Esophagus muscularis mucosa (tissue), 4 donors: ENCODE results near the gene PCDH9. TPM values are rescaled to one million over a fixed set of nuclear protein-coding genes. Genes with fewer than 3 reads are reported as not detected.

Source experiments
- DNase-seq: peaks from one replicate; pipeline ENCODE4 v3.0.0-alpha.2; 2017; ENCODE audit errors: extremely low spot score
- H3K27ac ChIP-seq, 4 donors: fragments of 200-600 bp; sonication (generic); replicated peaks in 1 of 4; 1 replicate in 3 of 4; 2 replicates in 1 of 4; pipeline ENCODE4 v1.5.1; 2016 to 2019; ENCODE audit warnings: mild to moderate bottlenecking in 1 of 4
- H3K27me3 ChIP-seq, 4 donors: fragments of 200-600 bp; sonication (generic); one replicate each; pipeline versions ENCODE4 v1.5.1 to v1.6.0; 2016 to 2019
- H3K36me3 ChIP-seq, 4 donors: fragments of 200-600 bp; sonication (generic); one replicate each; pipeline ENCODE4 v1.5.1; 2016 to 2019
- H3K4me1 ChIP-seq, 4 donors: fragments of 200-600 bp; sonication (generic); one replicate each; pipeline ENCODE4 v1.5.1; 2016 to 2019
- H3K4me3 ChIP-seq, 4 donors: fragments of 200-600 bp; sonication (generic); 1 replicate in 2 of 4; 2 replicates in 2 of 4; pipeline ENCODE4 v1.5.1; 2016 to 2019; ENCODE audit warnings: mild to moderate bottlenecking in 4 of 4, moderate library complexity in 1 of 4
- H3K9me3 ChIP-seq, 4 donors: fragments of 200-600 bp; sonication (generic); 1 replicate in 3 of 4; 2 replicates in 1 of 4; pipeline ENCODE4 v1.5.1; 2016 to 2019
- EP300 ChIP-seq: sonication (generic); formaldehyde crosslinking; IDR thresholded peaks from one replicate; pipeline ENCODE4 v1.6.1; 2017; ENCODE audit warnings: antibody characterized with exemption
- POLR2A ChIP-seq: fragments of 450-650 bp; IDR thresholded peaks from one replicate; pipeline ENCODE4 v1.6.1; 2017; ENCODE audit warnings: antibody characterized with exemption, moderate library complexity, mild to moderate bottlenecking, low read depth
- POLR2AphosphoS5 ChIP-seq, 2 donors: sonication (generic); formaldehyde crosslinking; IDR thresholded peaks; one replicate each; pipeline ENCODE4 v1.6.1; 2017; ENCODE audit warnings: antibody characterized with exemption in 2 of 2
- whole genome bisulfite sequencing: methylation state at CpG from one replicate; pipeline ENCODE4 v1.1.5; 2018; 5-methylcytosine and 5-hydroxymethylcytosine counted together
- intact Hi-C: fragments of 100-400 bp; cut with DNase I; formaldehyde crosslinking; loops from one replicate; pipeline ENCODE4 v1.15.1; 2023
- total RNA-seq, 4 donors: library from RNA; depleted of rRNA; stranded (reverse); fragments of >200 nt; gene quantifications; one replicate each; pipeline versions ENCODE4 v1.1.0 to v1.2.1, GENCODE V29; 2016
- TF ChIP-seq, protein P1 (sequence below), 3 experiments: fragments of 200-600 bp in 2 of 3; fragments of 450-650 bp in 1 of 3; sonication (generic) in 2 of 3; IDR thresholded peaks; one replicate each; pipeline ENCODE4 v1.5.1; 2017 to 2019; ENCODE audit warnings: antibody characterized with exemption in 3 of 3, mild to moderate bottlenecking in 2 of 3, moderate library complexity in 1 of 3

PCDH9 gene
- total RNA-seq, 4 donors from 2014 or later, result 33.8 to 81.8 (median 49.1) TPM

DNA sequence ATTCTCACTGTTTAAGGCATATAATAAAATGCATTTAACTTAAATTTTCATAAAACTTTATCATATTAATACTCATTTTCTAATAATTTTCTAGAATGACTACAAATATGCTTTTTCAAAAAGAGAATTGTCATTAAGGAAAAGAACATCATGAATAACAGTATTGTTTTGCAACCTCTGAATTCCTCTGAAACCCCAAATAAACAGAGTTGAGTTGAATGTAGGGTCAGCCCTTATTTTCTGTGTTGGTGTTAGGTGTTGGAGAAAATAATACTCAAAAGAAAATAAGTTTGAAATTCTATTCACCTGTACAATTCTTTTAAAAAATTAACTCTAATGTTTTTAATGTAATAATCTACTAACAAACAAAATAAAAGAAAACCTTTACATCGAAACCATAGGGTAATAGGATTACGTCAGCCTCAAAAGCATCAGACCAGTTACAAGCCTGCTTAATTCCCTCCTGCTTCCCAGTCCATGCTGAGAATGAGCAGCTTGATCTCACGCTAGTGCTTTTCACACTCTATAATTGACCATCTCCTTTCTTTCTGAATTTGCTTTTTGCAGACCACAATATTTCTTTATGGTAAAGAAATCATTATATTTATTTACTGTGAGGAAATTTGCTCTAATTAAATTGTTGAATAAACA lies 160.9 kb downstream of the PCDH9 start:
- H3K4me1 ChIP-seq, result peaks cover 0 to 6% (median 0%) of the 10 kb centered on the region in 4 donors
- no peak for DNase-seq
- no peaks in the 10 kb centered on the region for H3K36me3 ChIP-seq
- intact Hi-C loops, result no loop called here
- no peaks in the 10 kb centered on the region for H3K27me3 ChIP-seq
- no peak overlapping the region for H3K4me3 ChIP-seq
- 79% methylated on average over 3 of the region's 3 CpGs for WGBS
- H3K9me3 ChIP-seq, result no peaks in the 10 kb centered on the region
- no peak overlapping the region for H3K27ac ChIP-seq
- TF ChIP-seq, protein P1, sequence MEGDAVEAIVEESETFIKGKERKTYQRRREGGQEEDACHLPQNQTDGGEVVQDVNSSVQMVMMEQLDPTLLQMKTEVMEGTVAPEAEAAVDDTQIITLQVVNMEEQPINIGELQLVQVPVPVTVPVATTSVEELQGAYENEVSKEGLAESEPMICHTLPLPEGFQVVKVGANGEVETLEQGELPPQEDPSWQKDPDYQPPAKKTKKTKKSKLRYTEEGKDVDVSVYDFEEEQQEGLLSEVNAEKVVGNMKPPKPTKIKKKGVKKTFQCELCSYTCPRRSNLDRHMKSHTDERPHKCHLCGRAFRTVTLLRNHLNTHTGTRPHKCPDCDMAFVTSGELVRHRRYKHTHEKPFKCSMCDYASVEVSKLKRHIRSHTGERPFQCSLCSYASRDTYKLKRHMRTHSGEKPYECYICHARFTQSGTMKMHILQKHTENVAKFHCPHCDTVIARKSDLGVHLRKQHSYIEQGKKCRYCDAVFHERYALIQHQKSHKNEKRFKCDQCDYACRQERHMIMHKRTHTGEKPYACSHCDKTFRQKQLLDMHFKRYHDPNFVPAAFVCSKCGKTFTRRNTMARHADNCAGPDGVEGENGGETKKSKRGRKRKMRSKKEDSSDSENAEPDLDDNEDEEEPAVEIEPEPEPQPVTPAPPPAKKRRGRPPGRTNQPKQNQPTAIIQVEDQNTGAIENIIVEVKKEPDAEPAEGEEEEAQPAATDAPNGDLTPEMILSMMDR (IDR thresholded peaks at IDR 0.05), result no peak
- TF ChIP-seq POLR2AphosphoS5 (IDR thresholded peaks at IDR 0.05), result no peak
- no peak for TF ChIP-seq EP300
- TF ChIP-seq POLR2A, result no peak

DNA sequence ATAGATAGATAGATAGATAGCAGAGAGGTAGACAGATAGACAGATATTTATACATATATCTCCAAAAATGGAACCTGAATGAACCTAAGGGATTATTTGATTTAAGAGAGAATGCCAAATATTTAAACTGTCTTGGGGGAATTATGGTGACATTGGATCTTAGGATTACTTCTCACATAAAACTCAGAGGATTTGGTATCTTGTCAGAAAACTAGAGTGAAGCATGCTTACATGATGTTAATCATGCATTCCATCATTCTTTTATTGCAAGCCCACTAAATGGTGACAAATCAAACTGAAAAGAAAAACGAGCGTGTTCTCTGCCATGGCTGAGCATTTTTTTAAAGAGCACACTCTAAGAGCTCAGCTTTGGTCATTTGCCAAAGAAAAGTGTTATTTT lies 165.2 kb downstream of the PCDH9 start:
- DNase-seq, result no peak
- WGBS, result 84% methylated on average over 2 of the region's 2 CpGs
- Histone ChIP-seq H3K4me3 (no peak overlapping the region), H3K4me1 (peaks cover 0 to 21% (median 14%) of the 10 kb centered on the region in 4 donors), H3K9me3 (no peaks in the 10 kb centered on the region), H3K36me3 (no peaks in the 10 kb centered on the region), H3K27me3 (no peaks in the 10 kb centered on the region), H3K27ac (no peak overlapping the region)
- TF ChIP-seq POLR2A, result no peak
- TF ChIP-seq, protein P1 (IDR thresholded peaks at IDR 0.05), result no peak
- TF ChIP-seq POLR2AphosphoS5 (IDR thresholded peaks at IDR 0.05), result no peak
- TF ChIP-seq EP300, result no peak
- intact Hi-C loops, result no loop called here

DNA sequence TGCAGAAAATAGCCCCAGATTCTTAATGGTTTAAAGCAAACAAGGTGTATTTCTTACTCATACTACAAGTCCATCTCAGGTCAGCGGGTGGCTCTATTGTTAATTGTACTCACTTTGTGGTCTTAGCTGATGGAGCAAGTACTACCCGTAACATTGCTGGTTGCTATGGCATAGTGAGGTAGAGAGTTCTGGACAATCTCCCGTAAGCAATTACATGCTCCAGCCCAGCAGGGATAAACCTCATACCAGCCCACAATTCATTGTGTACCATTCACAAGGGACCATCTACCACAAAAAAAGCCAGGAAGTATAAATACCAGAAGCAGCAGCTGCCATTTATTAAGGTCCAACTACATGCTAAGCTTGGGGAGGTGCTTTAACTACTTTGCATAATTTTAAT lies 167.1 kb downstream of the PCDH9 start:
- Histone ChIP-seq H3K27ac (no peak overlapping the region), H3K4me1 (peaks cover 0 to 20% (median 12%) of the 10 kb centered on the region in 4 donors), H3K4me3 (no peak overlapping the region), H3K27me3 (no peaks in the 10 kb centered on the region), H3K9me3 (no peaks in the 10 kb centered on the region), H3K36me3 (no peaks in the 10 kb centered on the region)
- no peak for TF ChIP-seq POLR2A
- TF ChIP-seq, protein P1 (IDR thresholded peaks at IDR 0.05), result no peak
- TF ChIP-seq POLR2AphosphoS5 (IDR thresholded peaks at IDR 0.05), result no peak
- TF ChIP-seq EP300, result no peak
- intact Hi-C loops, result no loop called here
- DNase-seq, result no peak
- WGBS, result 96% methylated on average over 3 of the region's 3 CpGs

GRCh38 chr13:67062160-67062559 lies 168.0 kb downstream of the PCDH9 start:
- Histone ChIP-seq H3K4me3 (no peak overlapping the region), H3K27me3 (no peaks in the 10 kb centered on the region), H3K36me3 (no peaks in the 10 kb centered on the region), H3K9me3 (no peaks in the 10 kb centered on the region), H3K27ac (no peak overlapping the region), H3K4me1 (peaks cover 0 to 20% (median 12%) of the 10 kb centered on the region in 4 donors)
- TF ChIP-seq EP300 (no peak), POLR2A (no peak), POLR2AphosphoS5 (IDR thresholded peaks at IDR 0.05) (no peak)
- TF ChIP-seq, protein P1 (IDR thresholded peaks at IDR 0.05), result no peak
- no peak for DNase-seq
- intact Hi-C loops, result no loop called here

GRCh38 chr13:67061750-67062149 lies 168.4 kb downstream of the PCDH9 start:
- no peak overlapping the region for H3K4me3 ChIP-seq
- intact Hi-C loops, result no loop called here
- DNase-seq, result no peak

More at GRCh38 chr13:67061750-67062149, 168.4 kb downstream of the PCDH9 start:
- Histone ChIP-seq H3K4me1 (peaks cover 0 to 20% (median 12%) of the 10 kb centered on the region in 4 donors), H3K27me3 (no peaks in the 10 kb centered on the region), H3K36me3 (no peaks in the 10 kb centered on the region), H3K9me3 (no peaks in the 10 kb centered on the region), H3K27ac (no peak overlapping the region)
- no peak for TF ChIP-seq POLR2AphosphoS5 (IDR thresholded peaks at IDR 0.05)
- TF ChIP-seq EP300, result no peak
- TF ChIP-seq, protein P1 (IDR thresholded peaks at IDR 0.05), result no peak
- TF ChIP-seq POLR2A, result no peak
- WGBS, result 56% methylated on average over 5 of the region's 5 CpGs
